ENCODE results near the gene DNLZ. TPM values are rescaled to one million over a fixed set of nuclear protein-coding genes. Genes with fewer than 3 reads are reported as not detected.

Gene DNLZ
- total and polyA plus RNA-seq, 11 donors = 21.3 to 67.8 (median 33.6) TPM

DNA sequence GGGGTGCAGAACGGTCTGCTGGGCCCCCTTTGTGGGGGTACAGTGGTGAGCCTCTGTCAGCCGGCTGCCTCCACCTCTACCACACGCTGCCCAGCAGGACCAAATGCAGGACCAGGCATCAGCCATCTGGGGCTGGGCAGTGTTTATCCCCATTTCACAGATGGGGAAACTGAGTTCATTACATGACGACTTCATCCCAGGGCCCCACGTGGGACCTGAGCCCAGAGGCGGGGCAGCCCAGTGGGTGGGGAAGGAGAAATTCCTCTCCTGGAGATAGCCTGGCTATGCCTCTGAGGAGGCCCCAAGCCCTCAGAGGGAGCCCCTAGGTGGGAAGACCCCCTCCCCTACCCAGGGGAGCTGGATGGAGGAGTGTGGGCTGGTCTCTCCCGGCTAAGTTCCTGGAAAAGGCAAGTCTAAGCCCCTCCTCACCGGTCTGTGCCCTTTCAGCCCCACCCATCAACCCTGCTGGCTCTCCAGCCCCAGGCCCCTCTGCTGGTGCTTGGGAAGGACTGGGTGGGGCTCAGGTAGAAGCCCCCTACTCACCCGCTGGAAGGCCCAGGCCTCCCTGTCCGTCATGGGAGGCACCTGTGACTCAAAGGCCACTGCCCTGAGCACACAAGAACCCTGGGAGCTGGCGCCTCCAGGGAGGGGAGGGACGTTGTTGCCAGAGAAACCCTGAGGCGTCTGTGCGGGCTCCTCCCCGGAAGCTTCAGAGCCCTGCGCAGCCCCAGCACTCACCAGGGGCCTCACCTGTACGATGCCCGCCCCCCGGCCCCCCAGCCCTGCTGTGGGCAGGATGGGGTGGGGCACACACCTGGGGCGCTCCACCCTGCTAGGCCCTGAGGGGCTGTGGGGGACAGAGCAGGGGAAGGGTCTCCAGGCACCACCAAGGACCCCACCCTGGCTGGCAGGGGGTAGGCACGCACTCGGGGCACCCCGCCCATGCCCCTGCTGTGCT is 52.2 kb downstream of the DNLZ start:
- no peaks in the 10 kb centered on the region for H3K36me3 ChIP-seq
- H3K4me3 ChIP-seq = no peak overlapping the region
- DNase-seq (no peak), ATAC-seq (no peak)
- intact Hi-C loops (cut with DNase I) = loop anchor here in 3 of 10 donors (1.0 to 5.0 kb wide), 3 partner anchors 86 to 91 kb away; partner anchors contain the start of gene SNAPC4 (in 2 of the 3)
- H3K4me1 ChIP-seq = no peaks in the 10 kb centered on the region
- 55 to 67% (median 62%) methylated on average over 10 to 23 of the region's 23 CpGs for WGBS, 4 donors
- H3K27me3 ChIP-seq = peaks cover 0 to 18% (median 4%) of the 10 kb centered on the region in 9 donors
- no peak for TF ChIP-seq POLR2A (IDR thresholded peaks at IDR 0.05)
- TF ChIP-seq, protein P1, sequence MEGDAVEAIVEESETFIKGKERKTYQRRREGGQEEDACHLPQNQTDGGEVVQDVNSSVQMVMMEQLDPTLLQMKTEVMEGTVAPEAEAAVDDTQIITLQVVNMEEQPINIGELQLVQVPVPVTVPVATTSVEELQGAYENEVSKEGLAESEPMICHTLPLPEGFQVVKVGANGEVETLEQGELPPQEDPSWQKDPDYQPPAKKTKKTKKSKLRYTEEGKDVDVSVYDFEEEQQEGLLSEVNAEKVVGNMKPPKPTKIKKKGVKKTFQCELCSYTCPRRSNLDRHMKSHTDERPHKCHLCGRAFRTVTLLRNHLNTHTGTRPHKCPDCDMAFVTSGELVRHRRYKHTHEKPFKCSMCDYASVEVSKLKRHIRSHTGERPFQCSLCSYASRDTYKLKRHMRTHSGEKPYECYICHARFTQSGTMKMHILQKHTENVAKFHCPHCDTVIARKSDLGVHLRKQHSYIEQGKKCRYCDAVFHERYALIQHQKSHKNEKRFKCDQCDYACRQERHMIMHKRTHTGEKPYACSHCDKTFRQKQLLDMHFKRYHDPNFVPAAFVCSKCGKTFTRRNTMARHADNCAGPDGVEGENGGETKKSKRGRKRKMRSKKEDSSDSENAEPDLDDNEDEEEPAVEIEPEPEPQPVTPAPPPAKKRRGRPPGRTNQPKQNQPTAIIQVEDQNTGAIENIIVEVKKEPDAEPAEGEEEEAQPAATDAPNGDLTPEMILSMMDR (IDR thresholded peaks at IDR 0.05) = no peak
- peaks cover 0 to 14% (median 3%) of the 10 kb centered on the region in 12 donors for H3K9me3 ChIP-seq
- H3K27ac ChIP-seq = no peak overlapping the region

DNA sequence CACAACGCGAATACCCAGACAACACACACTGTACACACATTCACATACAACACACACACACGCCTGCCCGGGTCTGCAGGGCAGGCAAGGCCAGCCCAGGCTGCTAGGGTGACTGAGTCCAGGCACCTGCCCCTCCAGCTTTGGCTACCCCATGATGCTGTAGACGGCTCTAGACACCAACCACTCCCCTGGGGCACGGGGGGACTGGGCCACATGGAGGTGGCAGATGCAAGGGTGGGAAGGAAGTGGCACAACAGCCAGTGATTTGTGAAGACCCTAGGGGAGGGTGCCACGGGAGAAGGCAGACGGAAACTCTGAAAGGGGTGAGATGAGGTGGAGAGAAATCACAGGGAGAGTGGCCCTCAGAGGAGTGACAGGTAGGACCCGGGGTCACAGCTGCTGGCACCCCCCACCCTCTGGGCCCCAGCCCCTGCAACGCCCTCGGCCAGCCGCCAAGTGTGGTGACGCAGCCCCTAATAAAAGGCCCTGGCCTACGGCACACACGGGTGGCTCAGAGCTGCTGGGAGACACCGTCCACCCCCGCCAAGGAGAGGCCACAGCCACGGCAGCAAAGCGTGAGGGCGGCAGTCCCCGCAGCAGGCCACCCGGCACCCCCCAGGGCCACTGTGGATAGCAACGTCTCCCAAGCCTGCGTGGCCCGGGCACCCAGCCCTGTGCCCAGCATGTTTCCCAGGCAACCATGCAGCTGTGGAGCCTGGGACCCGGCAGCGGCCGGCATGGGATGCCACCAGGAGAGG is 53.1 kb downstream of the DNLZ start:
- H3K4me3 ChIP-seq = no peak overlapping the region
- H3K9me3 ChIP-seq = peaks cover 0 to 12% (median 3%) of the 10 kb centered on the region in 12 donors
- WGBS, 4 donors = 72 to 78% (median 74%) methylated on average over 21 to 28 of the region's 28 CpGs
- ATAC-seq (no peak), DNase-seq (no peak)
- TF ChIP-seq POLR2A (IDR thresholded peaks at IDR 0.05) = no peak
- TF ChIP-seq, protein P1 (IDR thresholded peaks at IDR 0.05) = no peak
- no peak overlapping the region for H3K27ac ChIP-seq
- no peaks in the 10 kb centered on the region for H3K36me3 ChIP-seq
- no peaks in the 10 kb centered on the region for H3K4me1 ChIP-seq
- H3K27me3 ChIP-seq = peaks cover 0 to 18% (median 4%) of the 10 kb centered on the region in 9 donors
- intact Hi-C loops (cut with DNase I) = loop anchor here in 2 of 10 donors (5.0 kb wide), 2 partner anchors 87 to 92 kb away; partner anchors contain the start of gene SNAPC4 (in 1 of the 2)

DNA sequence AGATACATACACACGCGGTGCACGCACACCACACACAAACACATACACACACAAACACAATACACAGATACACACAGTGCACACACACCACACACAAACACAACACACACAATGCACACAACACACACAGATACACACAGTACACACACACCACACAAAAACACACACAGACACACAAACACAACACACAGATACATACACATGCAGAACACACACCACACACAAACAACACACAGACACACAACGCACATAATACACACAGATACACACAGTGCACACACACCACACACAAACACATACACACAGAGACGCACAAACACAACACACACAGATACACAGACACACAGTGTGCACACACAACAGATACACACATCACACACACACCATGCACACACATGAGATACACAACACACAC is 53.7 kb downstream of the DNLZ start:
- Histone ChIP-seq H3K4me3 (no peak overlapping the region), H3K27me3 (peaks cover 0 to 18% (median 4%) of the 10 kb centered on the region in 9 donors), H3K4me1 (no peaks in the 10 kb centered on the region), H3K27ac (no peak overlapping the region), H3K36me3 (no peaks in the 10 kb centered on the region), H3K9me3 (peaks cover 0 to 5% (median under 1%) of the 10 kb centered on the region in 12 donors)
- no peak for DNase-seq
- intact Hi-C loops (cut with DNase I) = loop anchor here in 2 of 10 donors (5.0 kb wide), 2 partner anchors 87 to 92 kb away; partner anchors contain the start of gene SNAPC4 (in 1 of the 2)
- no peak for TF ChIP-seq POLR2A (IDR thresholded peaks at IDR 0.05)
- TF ChIP-seq, protein P1 (IDR thresholded peaks at IDR 0.05) = no peak
- no peak for ATAC-seq
- WGBS, 4 donors = 88 to 94% (median 93%) methylated on average over 5 of the region's 5 CpGs

Other genes starting within 250 kb of the DNLZ start
- gene TMEM250, start 244.9 kb downstream of the DNLZ start, total RNA-seq = 10 to 100 TPM; 15.5 to 34.3 (median 19.9) TPM
- gene TMEM250, start 244.9 kb downstream of the DNLZ start, polyA plus RNA-seq = 10 to 100 TPM; 11.6 to 37.0 TPM
- not detected for gene LHX3, start 158.6 kb downstream of the DNLZ start, total RNA-seq
- not detected for gene LHX3, start 158.6 kb downstream of the DNLZ start, polyA plus RNA-seq
- 1 to 10 TPM; 4.8 to 7.8 (median 5.9) TPM for gene QSOX2, start 117.9 kb downstream of the DNLZ start, total RNA-seq
- 1 to 10 TPM; 4.3 to 9.9 TPM for gene QSOX2, start 117.9 kb downstream of the DNLZ start, polyA plus RNA-seq
- gene CCDC187, start 59.6 kb downstream of the DNLZ start, total RNA-seq = under 1 TPM in 1 of 9 donors, not detected in 8; 0.04 TPM
- not detected for gene CCDC187, start 59.6 kb downstream of the DNLZ start, polyA plus RNA-seq
- 10 to 100 TPM; 24.1 to 52.0 (median 31.7) TPM for gene GPSM1, start 36.2 kb downstream of the DNLZ start, total RNA-seq
- gene GPSM1, start 36.2 kb downstream of the DNLZ start, polyA plus RNA-seq = 10 to 100 TPM; 31.5 to 80.2 TPM
- gene CARD9, start 9.9 kb upstream of the DNLZ start, total RNA-seq = 1 to 10 TPM in 2 of 9 donors, under 1 TPM in 7; 0.30 to 7.1 (median 0.77) TPM
- gene CARD9, start 9.9 kb upstream of the DNLZ start, polyA plus RNA-seq = under 1 TPM; 0.69 to 1.00 TPM
- 1 to 10 TPM; 3.1 to 7.8 (median 4.5) TPM for gene SNAPC4, start 36.4 kb upstream of the DNLZ start, total RNA-seq
- gene SNAPC4, start 36.4 kb upstream of the DNLZ start, polyA plus RNA-seq = 1 to 10 TPM; 4.0 to 4.3 TPM
- 10 to 100 TPM; 12.4 to 26.6 (median 18.4) TPM for gene ENTR1, start 46.9 kb upstream of the DNLZ start, total RNA-seq
- gene ENTR1, start 46.9 kb upstream of the DNLZ start, polyA plus RNA-seq = 10 to 100 TPM; 11.8 to 27.7 TPM
- gene PMPCA, start 46.9 kb upstream of the DNLZ start, total RNA-seq = 10 to 100 TPM; 61.5 to 81.8 (median 73.6) TPM
- gene PMPCA, start 46.9 kb upstream of the DNLZ start, polyA plus RNA-seq = 10 to 100 TPM; 70.8 to 77.0 TPM
- gene INPP5E, start 76.1 kb upstream of the DNLZ start, total RNA-seq = 10 to 100 TPM in 3 of 9 donors, 1 to 10 TPM in 6; 7.3 to 11.7 (median 9.5) TPM
- gene INPP5E, start 76.1 kb upstream of the DNLZ start, polyA plus RNA-seq = 1 to 10 TPM; 6.4 to 8.0 TPM
- 10 to 100 TPM; 21.1 to 53.3 (median 30.2) TPM for gene SEC16A, start 119.3 kb upstream of the DNLZ start, total RNA-seq
- gene SEC16A, start 119.3 kb upstream of the DNLZ start, polyA plus RNA-seq = 10 to 100 TPM; 20.9 to 29.9 TPM
- 10 to 100 TPM; 12.1 to 47.3 (median 22.1) TPM for gene NOTCH1, start 182.3 kb upstream of the DNLZ start, total RNA-seq
- 10 to 100 TPM in 1 of 2 donors, 1 to 10 TPM in 1; 8.0 to 12.1 TPM for gene NOTCH1, start 182.3 kb upstream of the DNLZ start, polyA plus RNA-seq

Measured in heart left ventricle (tissue), 16 donors.